ENCODE data around the gene LDLRAD1.
A peak's percentile ranks its signal among the peaks of the same experiment; 100 is the strongest.
"Not testable (repeated sequence)": the region's sequence is repeated elsewhere in the genome, so short reads cannot be mapped to it uniquely, and the experiment has no call there.

Gene LDLRAD1

GRCh38 chr1:54052431-54052933 lies 34.5 kb upstream of the LDLRAD1 start:
- TF ChIP-seq, protein P1, sequence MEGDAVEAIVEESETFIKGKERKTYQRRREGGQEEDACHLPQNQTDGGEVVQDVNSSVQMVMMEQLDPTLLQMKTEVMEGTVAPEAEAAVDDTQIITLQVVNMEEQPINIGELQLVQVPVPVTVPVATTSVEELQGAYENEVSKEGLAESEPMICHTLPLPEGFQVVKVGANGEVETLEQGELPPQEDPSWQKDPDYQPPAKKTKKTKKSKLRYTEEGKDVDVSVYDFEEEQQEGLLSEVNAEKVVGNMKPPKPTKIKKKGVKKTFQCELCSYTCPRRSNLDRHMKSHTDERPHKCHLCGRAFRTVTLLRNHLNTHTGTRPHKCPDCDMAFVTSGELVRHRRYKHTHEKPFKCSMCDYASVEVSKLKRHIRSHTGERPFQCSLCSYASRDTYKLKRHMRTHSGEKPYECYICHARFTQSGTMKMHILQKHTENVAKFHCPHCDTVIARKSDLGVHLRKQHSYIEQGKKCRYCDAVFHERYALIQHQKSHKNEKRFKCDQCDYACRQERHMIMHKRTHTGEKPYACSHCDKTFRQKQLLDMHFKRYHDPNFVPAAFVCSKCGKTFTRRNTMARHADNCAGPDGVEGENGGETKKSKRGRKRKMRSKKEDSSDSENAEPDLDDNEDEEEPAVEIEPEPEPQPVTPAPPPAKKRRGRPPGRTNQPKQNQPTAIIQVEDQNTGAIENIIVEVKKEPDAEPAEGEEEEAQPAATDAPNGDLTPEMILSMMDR (IDR thresholded peaks at IDR 0.05; ENCODE audit: control extremely low read depth, extremely low read depth, low read depth, missing control alignments): no peak
- peak; percentile 52 for DNase-seq (ENCODE audit: extremely low spot score)
- CTCF ChIA-PET: interaction anchor here (0.7 to 2.0 kb wide), 11 partner anchors 9 to 437 kb away, joined by 3 to 12 read pairs (median 4); no protein-coding TSS in a partner anchor
- POLR2A ChIA-PET: interaction anchor here (0.6 to 1.5 kb wide), 3 partner anchors 11 to 354 kb away, joined by 3 to 4 read pairs (median 4); partner anchors contain the start of genes IFT25 and SSBP3

GRCh38 chr1:54051933-54052430 lies 34.0 kb upstream of the LDLRAD1 start:
- CTCF ChIA-PET: interaction anchor here (1.1 to 2.0 kb wide), 6 partner anchors 10 to 438 kb away, joined by 3 to 12 read pairs (median 6); no protein-coding TSS in a partner anchor
- DNase-seq (ENCODE audit: extremely low spot score): no peak
- POLR2A ChIA-PET: no interaction called here
- TF ChIP-seq, protein P1 (IDR thresholded peaks at IDR 0.05; ENCODE audit: control extremely low read depth, extremely low read depth, low read depth, missing control alignments): no peak

DNA sequence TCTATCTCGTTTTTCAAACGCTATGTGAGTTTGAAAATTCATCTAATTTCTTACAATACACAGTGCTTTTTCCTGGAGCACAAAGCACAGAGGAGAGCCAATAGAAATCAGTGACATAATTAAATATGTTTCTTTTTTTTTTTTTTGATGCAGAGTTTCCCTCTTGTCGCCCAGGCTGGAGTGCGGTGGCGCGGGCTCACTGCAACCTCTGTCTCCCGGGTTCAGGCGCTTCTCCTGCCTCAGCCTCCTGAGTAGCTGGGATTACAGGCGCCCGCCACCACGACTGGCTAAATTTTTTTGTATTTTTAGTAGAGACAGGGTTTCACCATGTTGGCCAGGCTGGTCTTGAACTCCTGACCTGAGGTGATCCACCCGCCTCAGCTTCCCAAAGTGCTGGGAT lies 32.4 kb upstream of the LDLRAD1 start:
- CTCF ChIA-PET: interaction anchor here (1.0 to 1.5 kb wide), 2 partner anchors 11 to 19 kb away, joined by 3 to 5 read pairs; no protein-coding TSS in a partner anchor
- DNase-seq (ENCODE audit: extremely low spot score); POLR2A ChIA-PET: not testable (repeated sequence)

DNA sequence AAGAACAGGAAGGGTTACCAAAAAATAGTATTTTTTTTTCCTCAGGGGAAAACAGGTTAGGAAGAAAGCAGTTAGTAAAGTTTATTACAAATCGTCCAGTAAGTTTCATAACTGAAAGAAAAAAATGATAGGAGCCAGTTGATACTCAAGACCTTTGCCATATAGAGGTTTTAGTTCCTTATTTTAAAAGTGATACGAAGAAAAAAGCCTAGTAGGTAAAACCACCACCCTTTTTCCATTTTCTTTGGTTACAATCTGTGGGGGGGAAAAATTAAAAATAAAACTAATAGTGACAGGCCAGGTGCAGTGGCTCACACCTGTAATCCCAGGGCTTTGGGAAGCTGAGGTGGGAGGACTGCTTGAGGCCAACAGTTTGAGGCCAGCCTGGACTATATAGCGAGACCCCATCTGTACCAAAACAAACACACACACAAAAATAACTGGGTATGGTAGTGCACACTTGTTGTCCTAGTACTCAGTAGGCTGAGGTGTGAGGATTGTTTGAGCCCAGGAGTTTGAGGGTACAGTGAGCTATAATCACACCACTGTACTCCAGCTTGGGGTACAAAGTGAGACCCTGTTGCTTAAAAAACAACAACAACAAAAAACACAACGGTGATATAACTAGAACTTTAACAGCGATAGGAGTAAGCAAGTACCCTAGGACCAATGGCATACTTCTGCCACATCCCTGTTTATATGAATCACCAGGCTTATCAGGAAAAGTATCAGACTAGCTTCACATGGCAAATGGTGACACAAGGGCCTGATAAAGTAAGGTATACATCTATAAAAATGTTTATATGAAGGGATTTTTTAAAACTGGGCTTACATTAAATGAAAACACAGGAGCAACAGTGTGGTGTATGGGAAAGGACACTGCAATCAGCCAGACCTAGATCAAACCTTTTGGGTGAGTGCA lies 29.7 kb upstream of the LDLRAD1 start:
- peak; percentile 18 for DNase-seq (ENCODE audit: extremely low spot score)
- ChIA-PET POLR2A (no interaction called here), CTCF (interaction anchor here (0.9 to 2.4 kb wide), 7 partner anchors 8 to 949 kb away, joined by 3 to 16 read pairs (median 7); no protein-coding TSS in a partner anchor)
- TF ChIP-seq, protein P1 (IDR thresholded peaks at IDR 0.05; ENCODE audit: control extremely low read depth, extremely low read depth, low read depth, missing control alignments): no peak

- POLR2A ChIA-PET: no interaction called here
- CTCF ChIA-PET: interaction anchor here (2.4 kb wide), 1 partner anchor 87 kb away, joined by 7 read pairs; no protein-coding TSS in a partner anchor
- no peak for DNase-seq (ENCODE audit: extremely low spot score)
- TF ChIP-seq, protein P1 (IDR thresholded peaks at IDR 0.05; ENCODE audit: control extremely low read depth, extremely low read depth, low read depth, missing control alignments): no peak
These were observed 28.8 kb upstream of the LDLRAD1 start for GRCh38 chr1:54046671-54047383.

GRCh38 chr1:54045496-54045895 lies 27.5 kb upstream of the LDLRAD1 start:
- DNase-seq (ENCODE audit: extremely low spot score): no peak
- TF ChIP-seq, protein P1 (IDR thresholded peaks at IDR 0.05; ENCODE audit: control extremely low read depth, extremely low read depth, low read depth, missing control alignments): no peak
- ChIA-PET CTCF (no interaction called here), POLR2A (no interaction called here)

All from GM10248 (cell line).